Measurements from ENCODE around the gene KPTN.

The KPTN gene

GRCh38 chr19:47494729-47495128 lies 10.7 kb upstream of the KPTN start:
- no peak for TF ChIP-seq CTCF (IDR thresholded peaks at IDR 0.05; ENCODE audit: low read depth, low read length)
- H3K4me3 ChIP-seq (ENCODE audit: low read depth, low read length) = no peak overlapping the region

- no peak for TF ChIP-seq CTCF (IDR thresholded peaks at IDR 0.05; ENCODE audit: low read depth, low read length)
Measured at GRCh38 chr19:47494211-47494547, 10.2 kb upstream of the KPTN start.

GRCh38 chr19:47493378-47494210 lies 9.6 kb upstream of the KPTN start:
- H3K4me3 ChIP-seq (ENCODE audit: low read depth, low read length) = no peak overlapping the region
- TF ChIP-seq CTCF (IDR thresholded peaks at IDR 0.05; ENCODE audit: low read depth, low read length) = no peak

More at GRCh38 chr19:47494211-47494547, 10.2 kb upstream of the KPTN start:
- H3K4me3 ChIP-seq (ENCODE audit: low read depth, low read length) = no peak overlapping the region

DNA sequence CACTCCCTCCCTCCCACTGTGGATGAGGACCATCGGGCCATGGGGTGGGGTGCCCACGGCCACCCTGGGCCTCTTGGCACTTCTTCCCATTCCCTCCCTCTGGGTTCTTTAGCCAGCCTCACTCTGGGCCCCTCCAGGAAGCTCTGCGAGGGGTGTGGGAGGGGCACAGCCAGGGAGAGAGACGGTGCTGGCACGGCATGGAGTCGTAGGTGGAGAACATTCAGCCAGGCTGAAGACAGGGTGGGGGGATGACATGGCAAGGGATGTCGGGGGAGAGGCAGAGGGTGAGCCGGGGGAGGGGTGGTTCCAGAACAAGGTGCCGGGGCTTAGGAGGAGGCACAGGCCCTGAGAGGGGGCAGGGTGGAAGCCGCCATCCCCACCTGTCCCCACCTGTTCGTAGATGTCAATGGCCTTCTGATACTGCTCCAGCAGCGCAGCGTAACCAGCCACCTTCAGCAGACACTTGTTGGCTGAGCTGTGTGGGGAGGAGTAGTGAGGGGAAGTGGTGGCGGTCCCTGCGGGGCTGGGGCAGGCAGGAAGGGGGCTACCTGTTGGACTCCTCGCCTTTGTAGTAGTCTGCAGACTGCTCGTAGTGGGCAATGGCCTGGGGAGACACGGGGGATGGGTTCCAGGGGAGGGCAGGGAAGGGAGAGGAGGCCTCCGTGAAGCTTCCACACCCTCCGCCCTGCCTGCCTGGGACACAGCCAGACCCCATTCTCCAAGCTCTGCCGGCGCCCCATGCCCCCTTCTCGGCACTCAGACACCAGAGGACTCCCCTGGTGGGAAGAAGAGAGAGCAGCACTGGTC lies 8.8 kb upstream of the KPTN start:
- no peak for TF ChIP-seq CTCF (IDR thresholded peaks at IDR 0.05; ENCODE audit: low read depth, low read length)
- no peak overlapping the region for H3K4me3 ChIP-seq (ENCODE audit: low read depth, low read length)

- TF ChIP-seq CTCF (IDR thresholded peaks at IDR 0.05; ENCODE audit: low read depth, low read length) = no peak
- no peak overlapping the region for H3K4me3 ChIP-seq (ENCODE audit: low read depth, low read length)
Measured at GRCh38 chr19:47492137-47492533, 8.1 kb upstream of the KPTN start.

- no peak overlapping the region for H3K4me3 ChIP-seq (ENCODE audit: low read depth, low read length)
- no peak for TF ChIP-seq CTCF (IDR thresholded peaks at IDR 0.05; ENCODE audit: low read depth, low read length)
Measured at GRCh38 chr19:47491358-47492136, 7.5 kb upstream of the KPTN start.

All from WI38 (cell line).